ENCODE data around the gene RNF182. TPM values are rescaled to one million over a fixed set of nuclear protein-coding genes. Genes with fewer than 3 reads are reported as not detected.

RNF182 gene
- polyA plus RNA-seq, 1 of the 3 experiments (the other 2 are of a cell fraction), result 8.0 TPM

DNA sequence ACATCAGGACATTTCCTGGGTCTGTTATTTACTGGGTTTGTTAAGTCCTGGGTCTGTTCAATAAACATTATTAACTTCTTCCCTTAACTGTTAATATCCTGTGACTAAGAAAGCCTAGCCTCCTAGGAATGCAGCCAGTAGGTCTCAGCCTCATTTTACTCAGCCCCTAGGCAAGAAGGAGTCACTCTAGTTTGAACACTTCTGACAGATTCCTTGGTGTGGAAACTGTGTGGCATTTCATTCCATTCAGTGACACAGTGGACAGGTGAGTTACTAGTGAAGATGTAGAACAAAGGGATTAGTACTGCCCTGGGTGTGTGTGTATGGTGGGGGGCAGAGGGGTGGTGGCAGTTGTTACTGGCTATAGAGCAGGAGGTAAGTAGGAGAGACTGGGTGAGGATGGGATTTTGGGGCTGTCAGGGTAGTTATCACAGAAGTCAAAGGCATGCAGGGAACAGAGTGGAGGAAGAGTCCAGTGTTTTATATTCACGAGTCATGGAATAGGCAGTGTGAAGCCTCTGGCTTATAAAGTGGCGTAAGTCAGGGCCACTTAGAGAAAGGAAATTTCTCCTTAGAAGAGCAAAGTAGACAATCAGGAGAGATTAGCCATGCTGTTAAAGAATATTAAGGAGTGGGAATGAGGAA lies 28.4 kb downstream of the RNF182 start:
- 89% methylated on average over 2 of the region's 2 CpGs for WGBS (ENCODE audit: low lambda C conversion rate)
- no peak for DNase-seq
- H3K79me2 ChIP-seq (ENCODE audit: insufficient read depth), result peaks cover 36% of the 10 kb centered on the region

GRCh38 chr6:13965582-13966127 lies 40.9 kb downstream of the RNF182 start:
- H3K4me3 ChIP-seq (ENCODE audit: low read depth in 2 of 2, low read length in 1 of 2), result no peak overlapping the region
- H4K20me1 ChIP-seq (ENCODE audit: insufficient read depth), result no peaks in the 10 kb centered on the region
- CTCF ChIA-PET, result interaction anchor here (1.1 kb wide), 1 partner anchor 102 kb away, joined by 3 read pairs; no protein-coding TSS in a partner anchor
- H3K9me3 ChIP-seq, result peaks cover 4% of the 10 kb centered on the region; the same call in 1 of the 2 replicates
- POLR2A ChIA-PET, result no interaction called here
- DNase-seq, result no peak
- H2AFZ ChIP-seq (ENCODE audit: low read depth), result no peak overlapping the region
- H3K79me2 ChIP-seq (ENCODE audit: insufficient read depth), result 0 out of 2 replicates have a peak, but pooled peaks cover 6% of the 10 kb centered on the region
- H3K4me1 ChIP-seq (ENCODE audit: control insufficient read depth in 1 of 2, insufficient read depth in 2 of 2, low read depth in 1 of 2, low read length in 1 of 2), result no peaks in the 10 kb centered on the region
- no peak overlapping the region for H3K27ac ChIP-seq (ENCODE audit: low read depth in 2 of 2, low read length in 1 of 2)
- H3K4me2 ChIP-seq, result no peak overlapping the region
- no peaks in the 10 kb centered on the region for H3K36me3 ChIP-seq (replicated peaks in 1 of 2; ENCODE audit: control insufficient read depth in 1 of 2, insufficient read depth in 2 of 2, low read length in 1 of 2)
- H3K9me2 ChIP-seq, result peaks cover 4% of the 10 kb centered on the region; the same call in 1 of the 2 replicates
- H3K27me3 ChIP-seq (ENCODE audit: insufficient read depth), result no peaks in the 10 kb centered on the region
- H3F3A ChIP-seq (replicated peaks; ENCODE audit: insufficient read depth), result no peaks in the 10 kb centered on the region
- no peak overlapping the region for H3K9ac ChIP-seq
- WGBS (ENCODE audit: low lambda C conversion rate), result 96% methylated on average over 4 of the region's 4 CpGs
- TF ChIP-seq CHD2 (IDR thresholded peaks at IDR 0.05; ENCODE audit: low read length, partially characterized antibody) (no peak), RAD21 (IDR thresholded peaks at IDR 0.05; ENCODE audit: low read length) (no peak), GABPA (IDR thresholded peaks at IDR 0.05; ENCODE audit: low read depth) (no peak), RCOR1 (IDR thresholded peaks at IDR 0.05; ENCODE audit: low read length) (no peak), SMC3 (IDR thresholded peaks at IDR 0.05; ENCODE audit: low read depth, low read length) (no peak), POLR2AphosphoS5 (IDR thresholded peaks at IDR 0.05; ENCODE audit: low read depth, low read length) (no peak), FOSL2 (IDR thresholded peaks at IDR 0.05; ENCODE audit: borderline replicate concordance, low read depth) (no peak), PBX3 (IDR thresholded peaks at IDR 0.05) (no peak), NFIC (IDR thresholded peaks at IDR 0.05; ENCODE audit: borderline replicate concordance) (no peak), JUND (IDR thresholded peaks at IDR 0.05) (no peak), MEF2A (IDR thresholded peaks at IDR 0.05; ENCODE audit: borderline replicate concordance, low read depth) (no peak)
- TF ChIP-seq, protein P1, sequence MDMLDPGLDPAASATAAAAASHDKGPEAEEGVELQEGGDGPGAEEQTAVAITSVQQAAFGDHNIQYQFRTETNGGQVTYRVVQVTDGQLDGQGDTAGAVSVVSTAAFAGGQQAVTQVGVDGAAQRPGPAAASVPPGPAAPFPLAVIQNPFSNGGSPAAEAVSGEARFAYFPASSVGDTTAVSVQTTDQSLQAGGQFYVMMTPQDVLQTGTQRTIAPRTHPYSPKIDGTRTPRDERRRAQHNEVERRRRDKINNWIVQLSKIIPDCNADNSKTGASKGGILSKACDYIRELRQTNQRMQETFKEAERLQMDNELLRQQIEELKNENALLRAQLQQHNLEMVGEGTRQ (IDR thresholded peaks at IDR 0.05; ENCODE audit: borderline replicate concordance, low read depth, low read length), result no peak
- TF ChIP-seq, protein P2, sequence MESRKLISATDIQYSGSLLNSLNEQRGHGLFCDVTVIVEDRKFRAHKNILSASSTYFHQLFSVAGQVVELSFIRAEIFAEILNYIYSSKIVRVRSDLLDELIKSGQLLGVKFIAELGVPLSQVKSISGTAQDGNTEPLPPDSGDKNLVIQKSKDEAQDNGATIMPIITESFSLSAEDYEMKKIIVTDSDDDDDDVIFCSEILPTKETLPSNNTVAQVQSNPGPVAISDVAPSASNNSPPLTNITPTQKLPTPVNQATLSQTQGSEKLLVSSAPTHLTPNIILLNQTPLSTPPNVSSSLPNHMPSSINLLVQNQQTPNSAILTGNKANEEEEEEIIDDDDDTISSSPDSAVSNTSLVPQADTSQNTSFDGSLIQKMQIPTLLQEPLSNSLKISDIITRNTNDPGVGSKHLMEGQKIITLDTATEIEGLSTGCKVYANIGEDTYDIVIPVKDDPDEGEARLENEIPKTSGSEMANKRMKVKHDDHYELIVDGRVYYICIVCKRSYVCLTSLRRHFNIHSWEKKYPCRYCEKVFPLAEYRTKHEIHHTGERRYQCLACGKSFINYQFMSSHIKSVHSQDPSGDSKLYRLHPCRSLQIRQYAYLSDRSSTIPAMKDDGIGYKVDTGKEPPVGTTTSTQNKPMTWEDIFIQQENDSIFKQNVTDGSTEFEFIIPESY (IDR thresholded peaks at IDR 0.05; ENCODE audit: borderline replicate concordance, low read depth), result no peak
- TF ChIP-seq, protein P3, sequence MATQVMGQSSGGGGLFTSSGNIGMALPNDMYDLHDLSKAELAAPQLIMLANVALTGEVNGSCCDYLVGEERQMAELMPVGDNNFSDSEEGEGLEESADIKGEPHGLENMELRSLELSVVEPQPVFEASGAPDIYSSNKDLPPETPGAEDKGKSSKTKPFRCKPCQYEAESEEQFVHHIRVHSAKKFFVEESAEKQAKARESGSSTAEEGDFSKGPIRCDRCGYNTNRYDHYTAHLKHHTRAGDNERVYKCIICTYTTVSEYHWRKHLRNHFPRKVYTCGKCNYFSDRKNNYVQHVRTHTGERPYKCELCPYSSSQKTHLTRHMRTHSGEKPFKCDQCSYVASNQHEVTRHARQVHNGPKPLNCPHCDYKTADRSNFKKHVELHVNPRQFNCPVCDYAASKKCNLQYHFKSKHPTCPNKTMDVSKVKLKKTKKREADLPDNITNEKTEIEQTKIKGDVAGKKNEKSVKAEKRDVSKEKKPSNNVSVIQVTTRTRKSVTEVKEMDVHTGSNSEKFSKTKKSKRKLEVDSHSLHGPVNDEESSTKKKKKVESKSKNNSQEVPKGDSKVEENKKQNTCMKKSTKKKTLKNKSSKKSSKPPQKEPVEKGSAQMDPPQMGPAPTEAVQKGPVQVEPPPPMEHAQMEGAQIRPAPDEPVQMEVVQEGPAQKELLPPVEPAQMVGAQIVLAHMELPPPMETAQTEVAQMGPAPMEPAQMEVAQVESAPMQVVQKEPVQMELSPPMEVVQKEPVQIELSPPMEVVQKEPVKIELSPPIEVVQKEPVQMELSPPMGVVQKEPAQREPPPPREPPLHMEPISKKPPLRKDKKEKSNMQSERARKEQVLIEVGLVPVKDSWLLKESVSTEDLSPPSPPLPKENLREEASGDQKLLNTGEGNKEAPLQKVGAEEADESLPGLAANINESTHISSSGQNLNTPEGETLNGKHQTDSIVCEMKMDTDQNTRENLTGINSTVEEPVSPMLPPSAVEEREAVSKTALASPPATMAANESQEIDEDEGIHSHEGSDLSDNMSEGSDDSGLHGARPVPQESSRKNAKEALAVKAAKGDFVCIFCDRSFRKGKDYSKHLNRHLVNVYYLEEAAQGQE (IDR thresholded peaks at IDR 0.05; ENCODE audit: low read depth, low read length), result no peak

More for the DNA sequence above, 28.4 kb downstream of the RNF182 start:
- H3K4me1 ChIP-seq (ENCODE audit: control insufficient read depth in 1 of 2, insufficient read depth in 2 of 2, low read depth in 1 of 2, low read length in 1 of 2), result peaks cover 0 to 8% of the 10 kb centered on the region in 2 experiments; a peak in 1 of 4 replicates
- POLR2A ChIA-PET, result no interaction called here
- H3K4me3 ChIP-seq (ENCODE audit: low read depth in 2 of 2, low read length in 1 of 2), result no peak overlapping the region; a peak in 1 of 4 replicates
- H4K20me1 ChIP-seq (ENCODE audit: insufficient read depth), result no peaks in the 10 kb centered on the region
- H3K9me3 ChIP-seq, result 0 out of 2 replicates have a peak, but pooled peaks cover 2% of the 10 kb centered on the region
- peak overlapping the region in 1 of 2 experiments; percentile 47; a peak in 1 of 4 replicates for H3K27ac ChIP-seq (ENCODE audit: low read depth in 2 of 2, low read length in 1 of 2)
- H3K4me2 ChIP-seq, result peak overlapping the region; percentile 52; the same call in 1 of the 2 replicates
- peaks cover 11% of the 10 kb centered on the region for H3F3A ChIP-seq (replicated peaks; ENCODE audit: insufficient read depth)
- CTCF ChIA-PET, result no interaction called here
- no peaks in the 10 kb centered on the region for H3K9me2 ChIP-seq
- no peaks in the 10 kb centered on the region for H3K27me3 ChIP-seq (ENCODE audit: insufficient read depth)
- H3K9ac ChIP-seq, result no peak overlapping the region
- no peaks in the 10 kb centered on the region for H3K36me3 ChIP-seq (replicated peaks in 1 of 2; ENCODE audit: control insufficient read depth in 1 of 2, insufficient read depth in 2 of 2, low read length in 1 of 2)
- H2AFZ ChIP-seq (ENCODE audit: low read depth), result no peak overlapping the region
- TF ChIP-seq PBX3 (IDR thresholded peaks at IDR 0.05), result peak; percentile 17; the same call in 1 of the 2 replicates
- TF ChIP-seq JUND (IDR thresholded peaks at IDR 0.05), result no peak
